Lower leg skin (tissue), 3 donors: ENCODE results near the gene RNLS.

Experiments
- POLR2A ChIP-seq, 2 donors: fragments of 450-650 bp; IDR thresholded peaks; one replicate each; pipeline ENCODE4 v1.6.1; 2016 to 2017; ENCODE audit warnings: antibody characterized with exemption in 2 of 2, mild to moderate bottlenecking in 1 of 2, moderate library complexity in 1 of 2
- TF ChIP-seq, protein P1 (sequence below), 3 donors: fragments of 450-650 bp; IDR thresholded peaks; one replicate each; pipeline ENCODE4 v1.5.1; 2016; ENCODE audit warnings: antibody characterized with exemption in 3 of 3, mild to moderate bottlenecking in 3 of 3, moderate library complexity in 2 of 3

- TF ChIP-seq, protein P1, sequence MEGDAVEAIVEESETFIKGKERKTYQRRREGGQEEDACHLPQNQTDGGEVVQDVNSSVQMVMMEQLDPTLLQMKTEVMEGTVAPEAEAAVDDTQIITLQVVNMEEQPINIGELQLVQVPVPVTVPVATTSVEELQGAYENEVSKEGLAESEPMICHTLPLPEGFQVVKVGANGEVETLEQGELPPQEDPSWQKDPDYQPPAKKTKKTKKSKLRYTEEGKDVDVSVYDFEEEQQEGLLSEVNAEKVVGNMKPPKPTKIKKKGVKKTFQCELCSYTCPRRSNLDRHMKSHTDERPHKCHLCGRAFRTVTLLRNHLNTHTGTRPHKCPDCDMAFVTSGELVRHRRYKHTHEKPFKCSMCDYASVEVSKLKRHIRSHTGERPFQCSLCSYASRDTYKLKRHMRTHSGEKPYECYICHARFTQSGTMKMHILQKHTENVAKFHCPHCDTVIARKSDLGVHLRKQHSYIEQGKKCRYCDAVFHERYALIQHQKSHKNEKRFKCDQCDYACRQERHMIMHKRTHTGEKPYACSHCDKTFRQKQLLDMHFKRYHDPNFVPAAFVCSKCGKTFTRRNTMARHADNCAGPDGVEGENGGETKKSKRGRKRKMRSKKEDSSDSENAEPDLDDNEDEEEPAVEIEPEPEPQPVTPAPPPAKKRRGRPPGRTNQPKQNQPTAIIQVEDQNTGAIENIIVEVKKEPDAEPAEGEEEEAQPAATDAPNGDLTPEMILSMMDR (IDR thresholded peaks at IDR 0.05): no peak
- TF ChIP-seq POLR2A (IDR thresholded peaks at IDR 0.05): no peak
Observed at GRCh38 chr10:88491314-88491713, 91.8 kb downstream of the RNLS start.
